ENCODE measurements around the gene EFHD2. TPM values are rescaled to one million over a fixed set of nuclear protein-coding genes. Genes with fewer than 3 reads are reported as not detected.

The EFHD2 gene
- total and polyA plus RNA-seq, 2 experiments from 2014 or later = 49.9 to 53.1 TPM

DNA sequence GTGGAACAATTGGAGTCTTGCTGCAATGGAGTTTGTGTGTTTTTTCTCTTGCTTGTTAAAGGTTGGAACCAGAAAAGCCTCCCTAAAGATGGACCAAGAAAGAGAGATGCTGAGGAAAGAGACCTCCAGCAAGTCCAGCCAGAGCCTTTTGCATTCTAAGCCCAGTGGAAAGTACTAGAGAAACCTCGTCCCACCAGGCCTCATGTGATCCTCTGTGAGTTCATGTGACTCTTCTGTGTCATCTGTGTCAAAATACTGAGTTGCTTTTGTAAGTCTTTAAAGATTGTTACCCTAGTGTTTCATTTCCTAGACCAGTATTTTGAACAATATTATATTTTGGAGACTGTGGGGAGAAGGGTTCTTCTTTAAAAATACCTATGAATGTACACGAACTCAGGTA lies 12.5 kb upstream of the EFHD2 start:
- WGBS, 2 experiments (ENCODE audit: low coverage in 1 of 2, low lambda C conversion rate in 2 of 2, missing lambda C conversion rate in 2 of 2) = 84 to 89% methylated on average over 2 of the region's 2 CpGs
- no peaks in the 10 kb centered on the region for H3K9me2 ChIP-seq (ENCODE audit: insufficient read depth)
- no peaks in the 10 kb centered on the region for H4K20me1 ChIP-seq (ENCODE audit: insufficient read depth)
- H3K4me3 ChIP-seq = no peak overlapping the region
- H3K79me2 ChIP-seq (ENCODE audit: insufficient read depth) = no peaks in the 10 kb centered on the region
- in situ Hi-C loops (cut with MboI) = no loop called here
- no peaks in the 10 kb centered on the region for H3K9me3 ChIP-seq (ENCODE audit: low read depth)
- no peaks in the 10 kb centered on the region for H3K36me3 ChIP-seq (ENCODE audit: low read depth)
- no peaks in the 10 kb centered on the region for H3K27me3 ChIP-seq (replicated peaks; ENCODE audit: insufficient read depth)
- no peak overlapping the region for H3K4me2 ChIP-seq (ENCODE audit: unreplicated experiment)
- no peak for DNase-seq
- no peaks in the 10 kb centered on the region for H3F3A ChIP-seq (ENCODE audit: insufficient read depth)
- H3K27ac ChIP-seq = no peak overlapping the region
- H3K9ac ChIP-seq = no peak overlapping the region
- TF ChIP-seq EZH2 (IDR thresholded peaks at IDR 0.05; ENCODE audit: insufficient read depth, poor library complexity, severe bottlenecking) (no peak), EZH2phosphoT487 (IDR thresholded peaks at IDR 0.05; ENCODE audit: insufficient read depth, low read depth) (no peak)
- H2AFZ ChIP-seq = no peak overlapping the region
- H3K4me1 ChIP-seq (ENCODE audit: insufficient read depth) = no peaks in the 10 kb centered on the region

DNA sequence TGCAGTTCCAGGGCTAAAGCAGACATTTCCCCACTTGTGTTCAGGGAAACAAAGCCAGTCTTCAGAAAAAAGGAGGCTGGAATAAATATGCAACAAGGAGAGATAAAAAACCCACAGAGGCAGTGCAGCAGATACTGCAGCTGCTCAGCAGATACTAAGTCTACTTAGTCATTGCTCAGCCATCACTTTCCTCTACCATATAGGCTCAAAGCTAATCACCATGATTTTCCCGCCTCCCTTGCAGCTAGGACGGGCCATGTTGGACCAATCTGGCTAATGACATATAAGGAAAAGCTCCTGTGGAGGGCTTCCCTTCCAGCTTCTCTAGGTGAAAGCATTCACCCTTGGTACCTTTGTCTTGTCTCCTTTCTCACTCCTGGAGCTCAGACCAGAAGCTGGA lies 10.0 kb upstream of the EFHD2 start:
- in situ Hi-C loops (cut with MboI) = no loop called here
- no peaks in the 10 kb centered on the region for H3K79me2 ChIP-seq (ENCODE audit: insufficient read depth)
- no peaks in the 10 kb centered on the region for H4K20me1 ChIP-seq (ENCODE audit: insufficient read depth)
- H3K4me2 ChIP-seq (ENCODE audit: unreplicated experiment) = no peak overlapping the region
- no peak overlapping the region for H2AFZ ChIP-seq
- no peak overlapping the region for H3K27ac ChIP-seq
- H3K36me3 ChIP-seq (ENCODE audit: low read depth) = no peaks in the 10 kb centered on the region
- TF ChIP-seq EZH2phosphoT487 (IDR thresholded peaks at IDR 0.05; ENCODE audit: insufficient read depth, low read depth) (no peak), EZH2 (IDR thresholded peaks at IDR 0.05; ENCODE audit: insufficient read depth, poor library complexity, severe bottlenecking) (no peak)
- no peaks in the 10 kb centered on the region for H3K9me3 ChIP-seq (ENCODE audit: low read depth)
- H3K4me3 ChIP-seq = no peak overlapping the region
- DNase-seq = no peak
- WGBS, 2 experiments (ENCODE audit: low coverage in 1 of 2, low lambda C conversion rate in 2 of 2, missing lambda C conversion rate in 2 of 2) = 59 to 63% methylated on average over 2 of the region's 2 CpGs
- H3F3A ChIP-seq (ENCODE audit: insufficient read depth) = no peaks in the 10 kb centered on the region
- H3K9me2 ChIP-seq (ENCODE audit: insufficient read depth) = no peaks in the 10 kb centered on the region
- no peaks in the 10 kb centered on the region for H3K27me3 ChIP-seq (replicated peaks; ENCODE audit: insufficient read depth)
- H3K4me1 ChIP-seq (ENCODE audit: insufficient read depth) = no peaks in the 10 kb centered on the region
- H3K9ac ChIP-seq = no peak overlapping the region

- Histone ChIP-seq H3K4me1 (ENCODE audit: insufficient read depth) (no peaks in the 10 kb centered on the region), H3K79me2 (ENCODE audit: insufficient read depth) (no peaks in the 10 kb centered on the region), H3K4me3 (no peak overlapping the region), H3K4me2 (ENCODE audit: unreplicated experiment) (no peak overlapping the region), H4K20me1 (ENCODE audit: insufficient read depth) (no peaks in the 10 kb centered on the region), H3F3A (ENCODE audit: insufficient read depth) (no peaks in the 10 kb centered on the region), H2AFZ (no peak overlapping the region), H3K27me3 (replicated peaks; ENCODE audit: insufficient read depth) (no peaks in the 10 kb centered on the region), H3K9me3 (ENCODE audit: low read depth) (no peaks in the 10 kb centered on the region), H3K36me3 (ENCODE audit: low read depth) (no peaks in the 10 kb centered on the region), H3K27ac (no peak overlapping the region), H3K9ac (no peak overlapping the region), H3K9me2 (ENCODE audit: insufficient read depth) (no peaks in the 10 kb centered on the region)
- no peak for DNase-seq
- TF ChIP-seq EZH2 (IDR thresholded peaks at IDR 0.05; ENCODE audit: insufficient read depth, poor library complexity, severe bottlenecking) (no peak), EZH2phosphoT487 (IDR thresholded peaks at IDR 0.05; ENCODE audit: insufficient read depth, low read depth) (no peak)
- in situ Hi-C loops (cut with MboI) = no loop called here
- 91 to 95% methylated on average over 3 of the region's 3 CpGs for WGBS, 2 experiments (ENCODE audit: low coverage in 1 of 2, low lambda C conversion rate in 2 of 2, missing lambda C conversion rate in 2 of 2)
Measured at GRCh38 chr1:15400627-15401026, 9.1 kb upstream of the EFHD2 start.

- no peaks in the 10 kb centered on the region for H3K9me2 ChIP-seq (ENCODE audit: insufficient read depth)
- H3K36me3 ChIP-seq (ENCODE audit: low read depth) = no peaks in the 10 kb centered on the region
- H3K9ac ChIP-seq = no peak overlapping the region
- no peaks in the 10 kb centered on the region for H3K27me3 ChIP-seq (replicated peaks; ENCODE audit: insufficient read depth)
- H3K4me1 ChIP-seq (ENCODE audit: insufficient read depth) = peaks cover under 1% of the 10 kb centered on the region; the same call in 1 of the 2 replicates
- H3K27ac ChIP-seq = no peak overlapping the region
- TF ChIP-seq EZH2 (IDR thresholded peaks at IDR 0.05; ENCODE audit: insufficient read depth, poor library complexity, severe bottlenecking) (no peak), EZH2phosphoT487 (IDR thresholded peaks at IDR 0.05; ENCODE audit: insufficient read depth, low read depth) (no peak)
- DNase-seq = no peak
- H3K79me2 ChIP-seq (ENCODE audit: insufficient read depth) = no peaks in the 10 kb centered on the region
- 81 to 89% methylated on average over 7 of the region's 7 CpGs for WGBS, 2 experiments (ENCODE audit: low coverage in 1 of 2, low lambda C conversion rate in 2 of 2, missing lambda C conversion rate in 2 of 2)
- H3K4me2 ChIP-seq (ENCODE audit: unreplicated experiment) = no peak overlapping the region
- H3F3A ChIP-seq (ENCODE audit: insufficient read depth) = peaks cover under 1% of the 10 kb centered on the region; the same call in 1 of the 2 replicates
- no peaks in the 10 kb centered on the region for H4K20me1 ChIP-seq (ENCODE audit: insufficient read depth)
- no peak overlapping the region for H3K4me3 ChIP-seq
- H3K9me3 ChIP-seq (ENCODE audit: low read depth) = no peaks in the 10 kb centered on the region
- H2AFZ ChIP-seq = no peak overlapping the region
- in situ Hi-C loops (cut with MboI) = no loop called here
Measured at GRCh38 chr1:15401391-15402055, 8.2 kb upstream of the EFHD2 start.
